Ovary (tissue), 9 donors: ENCODE measurements around the gene ASXL2. TPM values are rescaled to one million over a fixed set of nuclear protein-coding genes. Genes with fewer than 3 reads are reported as not detected.

ENCODE experiments used
- DNase-seq, 5 donors: peaks; one replicate each; pipeline ENCODE4 v3.0.0-alpha.2; 2019 to 2020
- H3K27ac ChIP-seq, 2 donors: fragments of 200-600 bp; one replicate each; pipeline versions ENCODE4 v1.5.1 to v1.8.0; 2019 to 2022
- H3K27me3 ChIP-seq: fragments of 200-600 bp; one replicate; pipeline ENCODE4 v1.8.0; 2022
- H3K36me3 ChIP-seq: fragments of 200-600 bp; sonication (generic); one replicate; pipeline ENCODE4 v1.5.1; 2019
- H3K4me1 ChIP-seq: one replicate; pipeline ENCODE4 v1.8.1; 2013; ENCODE audit warnings: mild to moderate bottlenecking, moderate library complexity; ENCODE audit not compliant: insufficient read depth
- H3K4me3 ChIP-seq: fragments of 200-600 bp; sonication (generic); one replicate; pipeline ENCODE4 v1.5.1; 2017
- H3K9me3 ChIP-seq, 2 donors: fragments of 200-600 bp in 1 of 2; sonication (generic) in 1 of 2; one replicate each; pipeline versions ENCODE4 v1.5.1 to v1.8.1; 2013 to 2019; ENCODE audit warnings: mild to moderate bottlenecking in 1 of 2, moderate library complexity in 1 of 2
- CTCF ChIP-seq, 3 donors: fragments of 450-650 bp in 2 of 3; fragments of 200-600 bp in 1 of 3; IDR thresholded peaks; one replicate each; pipeline versions ENCODE4 v1.5.1 to v1.8.0; 2016 to 2022; ENCODE audit warnings: antibody characterized with exemption in 3 of 3, mild to moderate bottlenecking in 1 of 3
- EP300 ChIP-seq: sonication (generic); formaldehyde crosslinking; IDR thresholded peaks from one replicate; pipeline ENCODE4 v1.6.1; 2017; ENCODE audit warnings: antibody characterized with exemption
- POLR2A ChIP-seq: fragments of 450-650 bp; IDR thresholded peaks from one replicate; pipeline ENCODE4 v1.6.1; 2017; ENCODE audit warnings: antibody characterized with exemption, mild to moderate bottlenecking, moderate library complexity
- WGBS, 3 donors: extraction: QIAGEN DNeasy Blood & Tissue Kit in 1 of 3; methylation state at CpG; one replicate each; pipeline versions ENCODE4 v1.1.5 to v1.1.7; 2013 to 2017; 5-methylcytosine and 5-hydroxymethylcytosine counted together
- intact Hi-C, 4 donors: fragments of 100-400 bp; cut with DNase I; formaldehyde crosslinking; loops; one replicate each; pipeline versions ENCODE4 v1.11.0 to v1.15.1; 2022 to 2023
- polyA plus RNA-seq, 2 donors: library from polyadenylated mRNA; stranded (reverse); fragments of 200-250 nt in 1 of 2; fragments of 350-450 nt in 1 of 2; fragmentation: Illumina TruSeq in 1 of 2; extraction: RNeasy Lipid Tissue Mini Kit (QIAGEN cat#74804) in 1 of 2; gene quantifications; one replicate each; pipeline ENCODE4 v1.2.3, GENCODE V29; 2013 to 2014
- total RNA-seq, 7 donors: library from RNA; depleted of rRNA in 2 of 7; stranded (reverse); fragments of >200 nt in 2 of 7; fragmentation: NEBNext Ultra II Directional in 3 of 7; extraction: Animal tissue kit (Norgen Biotek cat#: 25700) in 3 of 7; gene quantifications; one replicate each; pipeline versions ENCODE4 v1.1.0 to v1.2.4, GENCODE V29; 2016 to 2023
- donor health status: DM: no; HTN: no; CAD: no; lungs with moderate emphysema.
- donor health status: DM: no; HTN: no; CAD: no.
- donor health status: Bipolar disorder and iron deficiency.
- donor health status: DM: yes; HTN: yes; CAD: no.
- donor health status: DM: no; HTN: no; CAD: no.
- donor health status: DM: yes; HTN: yes; CAD: no.

The ASXL2 gene
- total and polyA plus RNA-seq, 9 donors: 3.0 to 25.0 (median 16.4) TPM

- 19 to 28% (median 22%) methylated on average over 6 of the region's 6 CpGs for WGBS, 3 donors
- H3K27ac ChIP-seq: no peak overlapping the region
- no peaks in the 10 kb centered on the region for H3K27me3 ChIP-seq
- H3K4me1 ChIP-seq: no peaks in the 10 kb centered on the region
- no peaks in the 10 kb centered on the region for H3K36me3 ChIP-seq
- H3K4me3 ChIP-seq: no peak overlapping the region
- peak; percentile 31 to 53 (median 41) for TF ChIP-seq CTCF (IDR thresholded peaks at IDR 0.05)
- no peak for TF ChIP-seq POLR2A
- DNase-seq: no peak
- intact Hi-C loops: no loop called here
- no peaks in the 10 kb centered on the region for H3K9me3 ChIP-seq
Observed at GRCh38 chr2:25700221-25700660, 178.0 kb downstream of the ASXL2 start.

DNA sequence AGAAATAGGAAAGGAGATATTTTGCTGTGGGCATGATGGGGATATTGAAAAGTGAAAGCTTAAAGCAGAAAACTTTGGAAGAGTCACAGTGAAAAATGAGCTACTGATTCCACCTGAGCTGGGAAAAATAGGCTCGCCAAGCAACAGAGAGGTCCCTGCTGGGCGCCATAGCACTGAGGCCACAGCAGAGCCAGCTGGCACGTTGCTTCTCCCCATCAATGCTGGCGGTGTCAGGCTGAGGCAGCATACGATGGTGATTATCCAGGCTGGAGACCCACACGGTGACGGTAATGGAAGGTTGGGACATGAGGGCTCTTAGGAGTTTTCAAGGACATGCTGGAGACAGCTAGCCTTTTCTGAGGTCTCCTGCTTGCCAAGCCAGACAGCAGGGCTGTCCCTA is 179.1 kb downstream of the ASXL2 start:
- Histone ChIP-seq H3K4me1 (no peaks in the 10 kb centered on the region), H3K4me3 (no peak overlapping the region), H3K27me3 (no peaks in the 10 kb centered on the region), H3K9me3 (no peaks in the 10 kb centered on the region), H3K27ac (no peak overlapping the region), H3K36me3 (no peaks in the 10 kb centered on the region)
- DNase-seq: no peak
- TF ChIP-seq CTCF (IDR thresholded peaks at IDR 0.05) (no peak), POLR2A (no peak), EP300 (no peak)
- 85 to 89% (median 88%) methylated on average over 7 of the region's 7 CpGs for WGBS, 3 donors
- intact Hi-C loops: no loop called here

DNA sequence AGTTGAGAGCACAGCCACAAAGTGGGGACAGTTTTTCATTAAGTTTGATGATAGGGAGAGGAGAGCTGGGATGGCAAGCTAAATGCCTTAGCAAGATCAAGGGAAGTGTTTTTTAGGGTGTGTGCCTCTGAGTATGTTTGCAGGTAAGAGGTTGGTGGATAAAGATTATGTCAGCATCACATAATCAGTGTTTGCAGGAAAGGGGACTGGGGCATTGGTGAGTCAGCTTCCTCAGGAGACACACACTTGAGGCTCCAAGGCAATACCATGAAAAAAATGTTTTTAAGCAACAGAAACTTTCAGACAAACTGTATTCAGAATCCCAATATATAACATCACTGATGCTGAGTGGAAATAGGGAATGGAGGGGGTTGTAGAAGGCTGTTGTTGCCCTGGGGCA is 179.5 kb downstream of the ASXL2 start:
- H3K9me3 ChIP-seq: no peaks in the 10 kb centered on the region
- H3K27ac ChIP-seq: no peak overlapping the region
- no peaks in the 10 kb centered on the region for H3K27me3 ChIP-seq
- no peak for DNase-seq
- intact Hi-C loops: no loop called here
- H3K4me3 ChIP-seq: no peak overlapping the region
- TF ChIP-seq EP300 (no peak), CTCF (IDR thresholded peaks at IDR 0.05) (no peak), POLR2A (no peak)
- no peaks in the 10 kb centered on the region for H3K4me1 ChIP-seq
- H3K36me3 ChIP-seq: no peaks in the 10 kb centered on the region

DNA sequence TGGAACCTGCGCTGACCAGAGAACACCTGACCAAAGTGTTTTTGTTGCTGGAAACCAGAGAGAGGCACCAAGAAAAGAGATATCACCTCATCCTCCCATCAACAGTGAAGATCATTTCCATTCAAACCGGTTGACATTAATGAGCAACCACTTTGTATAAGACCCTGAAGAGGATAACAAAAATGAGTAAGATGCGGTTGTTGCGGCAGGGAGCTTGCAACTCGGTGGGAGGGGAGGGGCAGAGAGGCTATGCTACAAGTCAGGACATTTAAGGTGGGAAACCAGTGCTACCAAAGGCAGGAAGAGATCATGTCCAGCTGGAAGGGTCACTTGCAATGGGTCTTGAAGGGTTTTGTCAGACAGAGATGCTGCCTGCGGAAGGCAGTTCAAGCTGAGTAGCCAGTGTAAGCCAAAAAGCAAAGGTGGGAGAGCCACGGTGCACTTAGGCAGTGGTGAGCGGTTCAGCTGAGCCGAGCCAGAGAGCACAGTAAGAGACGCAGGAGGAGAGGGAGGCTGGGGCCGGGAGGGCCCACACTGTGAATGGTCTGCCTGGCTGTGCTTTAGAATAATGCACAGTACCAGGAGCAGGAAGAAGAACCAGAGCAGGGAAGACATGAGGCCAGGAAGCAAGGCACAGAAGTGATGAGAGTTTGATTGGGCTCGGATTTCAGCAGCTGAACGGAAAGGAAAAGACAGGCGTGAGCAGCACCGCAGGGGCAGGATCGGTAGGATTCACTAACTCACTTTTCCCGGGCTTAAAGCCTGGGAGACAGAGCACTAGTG is 180.5 kb downstream of the ASXL2 start:
- no peak overlapping the region for H3K27ac ChIP-seq
- H3K4me3 ChIP-seq: no peak overlapping the region
- intact Hi-C loops: no loop called here
- TF ChIP-seq CTCF (IDR thresholded peaks at IDR 0.05): no peak
- no peak for TF ChIP-seq POLR2A
- TF ChIP-seq EP300: no peak
- WGBS, 3 donors: 24 to 34% (median 27%) methylated on average over 17 of the region's 17 CpGs
- no peaks in the 10 kb centered on the region for H3K36me3 ChIP-seq
- no peaks in the 10 kb centered on the region for H3K27me3 ChIP-seq
- no peaks in the 10 kb centered on the region for H3K4me1 ChIP-seq
- DNase-seq: no peak
- no peaks in the 10 kb centered on the region for H3K9me3 ChIP-seq
